Activated CD4-positive, CD25-positive, alpha-beta regulatory T cell treated with anti-CD3 and anti-CD28 coated beads, Interleukin-2, amount 50 U/mL, for 72 hours (primary cell): Measurements from ENCODE around the gene STEAP2.

Experiments
- DNase-seq: peaks from one replicate; pipeline ENCODE4 v3.0.0; 2021

Gene STEAP2

GRCh38 chr7:90276033-90276728 is 64.6 kb downstream of the STEAP2 start:
- DNase-seq = no peak
